ENCODE results near the gene PIK3CB. TPM values are rescaled to one million over a fixed set of nuclear protein-coding genes. Genes with fewer than 3 reads are reported as not detected.

The PIK3CB gene
- total RNA-seq, 1 experiment from 2014 or later = 35.6 TPM

DNA sequence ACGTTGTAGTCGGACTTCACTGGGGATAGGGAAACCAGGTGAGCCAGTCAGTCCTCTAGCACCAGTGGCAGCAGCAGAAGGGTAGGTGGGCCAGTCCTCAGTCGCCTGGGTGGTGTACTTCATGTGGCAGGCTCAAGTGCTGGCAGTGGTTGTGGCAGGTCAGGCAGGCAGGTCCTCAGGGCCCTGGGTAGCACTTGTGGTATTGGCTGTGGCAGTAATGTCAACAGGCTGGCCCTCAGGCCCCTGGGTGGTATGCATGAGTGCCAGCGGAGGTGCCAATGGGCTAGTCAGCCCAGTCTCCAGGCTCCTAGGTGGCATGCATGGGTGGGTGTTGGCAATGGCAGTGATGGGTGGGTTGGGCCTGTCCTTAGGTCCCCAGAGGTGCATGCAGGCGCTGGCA is 185.6 kb downstream of the PIK3CB start:
- no peak overlapping the region for H3K9ac ChIP-seq (ENCODE audit: extremely low read depth, insufficient read length, low read length)
- no peak overlapping the region for H3K4ac ChIP-seq (ENCODE audit: low read depth, low read length)
- H3K27ac ChIP-seq (ENCODE audit: insufficient read length, low read depth, low read length) = no peak overlapping the region
- DNase-seq = no peak
- H3K79me1 ChIP-seq (ENCODE audit: insufficient read depth, low read depth, low read length, poor library complexity, severe bottlenecking) = no peaks in the 10 kb centered on the region
- no peak overlapping the region for H3K56ac ChIP-seq (ENCODE audit: insufficient read length, low read depth, low read length)
- H3K9me3 ChIP-seq (ENCODE audit: control insufficient read depth, low read depth, low read length) = peaks cover 20% of the 10 kb centered on the region
- H2AFZ ChIP-seq (ENCODE audit: low read length) = no peak overlapping the region
- no peak overlapping the region for H2BK120ac ChIP-seq (ENCODE audit: low read depth, low read length, poor library complexity, severe bottlenecking)
- H3K79me2 ChIP-seq (ENCODE audit: insufficient read depth, low read length) = no peaks in the 10 kb centered on the region
- H3K23ac ChIP-seq (ENCODE audit: insufficient read length, low read depth, low read length) = no peak overlapping the region
- H3K36me3 Mint-ChIP-seq (ENCODE audit: insufficient read depth in 1 of 3, low read depth in 3 of 3) = peaks cover 59 to 92% (median 89%) of the 10 kb centered on the region in 3 experiments
- H2AK5ac ChIP-seq (ENCODE audit: insufficient read length, low read length) = no peak overlapping the region
- no peaks in the 10 kb centered on the region for H3K4me1 ChIP-seq (ENCODE audit: insufficient read depth, low read length)
- H4K8ac ChIP-seq (replicated peaks; ENCODE audit: insufficient read length, low read depth, low read length) = no peak overlapping the region
- no peak overlapping the region for H3K27ac Mint-ChIP-seq
- no peak overlapping the region for H3K4me3 Mint-ChIP-seq
- H4K20me1 ChIP-seq (ENCODE audit: control insufficient read depth, insufficient read depth, insufficient read length) = no peaks in the 10 kb centered on the region
- H4K91ac ChIP-seq (ENCODE audit: insufficient read length, low read depth, low read length) = no peak overlapping the region
- H3K4me1 Mint-ChIP-seq = no peaks in the 10 kb centered on the region
- TF ChIP-seq, protein P1, sequence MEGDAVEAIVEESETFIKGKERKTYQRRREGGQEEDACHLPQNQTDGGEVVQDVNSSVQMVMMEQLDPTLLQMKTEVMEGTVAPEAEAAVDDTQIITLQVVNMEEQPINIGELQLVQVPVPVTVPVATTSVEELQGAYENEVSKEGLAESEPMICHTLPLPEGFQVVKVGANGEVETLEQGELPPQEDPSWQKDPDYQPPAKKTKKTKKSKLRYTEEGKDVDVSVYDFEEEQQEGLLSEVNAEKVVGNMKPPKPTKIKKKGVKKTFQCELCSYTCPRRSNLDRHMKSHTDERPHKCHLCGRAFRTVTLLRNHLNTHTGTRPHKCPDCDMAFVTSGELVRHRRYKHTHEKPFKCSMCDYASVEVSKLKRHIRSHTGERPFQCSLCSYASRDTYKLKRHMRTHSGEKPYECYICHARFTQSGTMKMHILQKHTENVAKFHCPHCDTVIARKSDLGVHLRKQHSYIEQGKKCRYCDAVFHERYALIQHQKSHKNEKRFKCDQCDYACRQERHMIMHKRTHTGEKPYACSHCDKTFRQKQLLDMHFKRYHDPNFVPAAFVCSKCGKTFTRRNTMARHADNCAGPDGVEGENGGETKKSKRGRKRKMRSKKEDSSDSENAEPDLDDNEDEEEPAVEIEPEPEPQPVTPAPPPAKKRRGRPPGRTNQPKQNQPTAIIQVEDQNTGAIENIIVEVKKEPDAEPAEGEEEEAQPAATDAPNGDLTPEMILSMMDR (conservative IDR thresholded peaks at IDR 0.05) = no peak
- no peak overlapping the region for H3K18ac ChIP-seq (ENCODE audit: insufficient read length, low read depth, low read length)
- no peaks in the 10 kb centered on the region for H3K23me2 ChIP-seq (ENCODE audit: insufficient read length, low read depth, low read length, poor library complexity, severe bottlenecking)
- peaks cover 59 to 66% of the 10 kb centered on the region in 2 experiments for H3K9me3 Mint-ChIP-seq
- H3K27me3 ChIP-seq (ENCODE audit: insufficient read depth, low read length) = no peaks in the 10 kb centered on the region
- H4K5ac ChIP-seq (ENCODE audit: insufficient read length, low read depth, low read length) = no peak overlapping the region
- no peak overlapping the region for H2BK15ac ChIP-seq (ENCODE audit: low read depth, low read length)
- H3T11ph ChIP-seq (ENCODE audit: low read length) = no peak overlapping the region
- no peak overlapping the region for H2BK20ac ChIP-seq (ENCODE audit: low read depth, low read length, poor library complexity, severe bottlenecking)
- H3K27me3 Mint-ChIP-seq (ENCODE audit: low read depth) = peaks cover 22% of the 10 kb centered on the region
- no CpG with 5 or more reads among the region's 5 CpGs for WGBS (ENCODE audit: extremely low coverage, insufficient read length, low lambda C conversion rate)
- H3K14ac ChIP-seq (ENCODE audit: insufficient read depth, low read length) = no peak overlapping the region
- H2BK12ac ChIP-seq (ENCODE audit: insufficient read length, low read depth, low read length) = no peak overlapping the region
- no peak overlapping the region for H2BK5ac ChIP-seq (ENCODE audit: insufficient read length, low read length)
- H3K4me2 ChIP-seq (ENCODE audit: insufficient read depth, insufficient read length, low read length) = no peak overlapping the region
